GM12801 (cell line): ENCODE results near the gene METTL16.

Experiments
- CTCF ChIP-seq: IDR thresholded peaks from one replicate; pipeline ENCODE4 v1.5.1; 2011; ENCODE audit warnings: control low read depth; ENCODE audit not compliant: insufficient read length; ENCODE audit errors: extremely low read depth

METTL16 gene

GRCh38 chr17:2511462-2512369, at the start of gene METTL16:
Gene METTL16, minus strand, starts transcription at chr17:2511888. Its CDS starts 9,557 bp downstream, at chr17:2502331.
- no peak for TF ChIP-seq CTCF

GRCh38 chr17:2560658-2561057, 49.0 kb upstream of the METTL16 start:
- no peak for TF ChIP-seq CTCF

GRCh38 chr17:2551928-2552327, 40.2 kb upstream of the METTL16 start:
- TF ChIP-seq CTCF, result no peak

GRCh38 chr17:2551493-2551892, 39.8 kb upstream of the METTL16 start:
- TF ChIP-seq CTCF, result no peak

- no peak for TF ChIP-seq CTCF
Observed at GRCh38 chr17:2549392-2550211, 37.9 kb upstream of the METTL16 start.

- TF ChIP-seq CTCF, result no peak
Observed at GRCh38 chr17:2547176-2547575, 35.5 kb upstream of the METTL16 start.

GRCh38 chr17:2545393-2545792, 33.7 kb upstream of the METTL16 start:
- TF ChIP-seq CTCF, result no peak
